ENCODE measurements around the gene SORBS1.

SORBS1 gene

GRCh38 chr10:95458871-95459270 is 102.3 kb downstream of the SORBS1 start:
- H3K4me1 ChIP-seq (ENCODE audit: control insufficient read depth, insufficient read depth, low read length, poor library complexity, severe bottlenecking) = peaks cover 28% of the 10 kb centered on the region
- no peaks in the 10 kb centered on the region for H3K9me3 ChIP-seq (ENCODE audit: control insufficient read depth, low read length)
- 80% methylated on average over 1 of the region's 1 CpG; no CpG with 5 or more reads in 1 of the 2 experiments for WGBS, 2 experiments (ENCODE audit: insufficient coverage in 2 of 2)
- H3K4me3 ChIP-seq (ENCODE audit: extremely low read depth, insufficient read depth, low read length, poor library complexity, severe bottlenecking) = no peak overlapping the region
- H3K36me3 ChIP-seq (ENCODE audit: control insufficient read depth, insufficient read depth, low read length) = no peaks in the 10 kb centered on the region
- peak overlapping the region; percentile 50 for H3K27ac ChIP-seq (ENCODE audit: low read depth, low read length, severe bottlenecking)

- WGBS, 2 experiments (ENCODE audit: insufficient coverage in 2 of 2) = no CpG with 5 or more reads among the region's 2 CpGs
- Histone ChIP-seq H3K4me1 (ENCODE audit: control insufficient read depth, insufficient read depth, low read length, poor library complexity, severe bottlenecking) (peaks cover 22% of the 10 kb centered on the region), H3K9me3 (ENCODE audit: control insufficient read depth, low read length) (no peaks in the 10 kb centered on the region), H3K27ac (ENCODE audit: low read depth, low read length, severe bottlenecking) (peak overlapping the region; percentile 47), H3K4me3 (ENCODE audit: extremely low read depth, insufficient read depth, low read length, poor library complexity, severe bottlenecking) (no peak overlapping the region), H3K36me3 (ENCODE audit: control insufficient read depth, insufficient read depth, low read length) (no peaks in the 10 kb centered on the region)
Observed at GRCh38 chr10:95458014-95458413, 103.2 kb downstream of the SORBS1 start.

GRCh38 chr10:95457319-95457886 is 103.8 kb downstream of the SORBS1 start:
- Histone ChIP-seq H3K36me3 (ENCODE audit: control insufficient read depth, insufficient read depth, low read length) (no peaks in the 10 kb centered on the region), H3K4me3 (ENCODE audit: extremely low read depth, insufficient read depth, low read length, poor library complexity, severe bottlenecking) (no peak overlapping the region), H3K27ac (ENCODE audit: low read depth, low read length, severe bottlenecking) (peak overlapping the region; percentile 47), H3K4me1 (ENCODE audit: control insufficient read depth, insufficient read depth, low read length, poor library complexity, severe bottlenecking) (peaks cover 22% of the 10 kb centered on the region), H3K9me3 (ENCODE audit: control insufficient read depth, low read length) (no peaks in the 10 kb centered on the region)
- WGBS, 2 experiments (ENCODE audit: insufficient coverage in 2 of 2) = 86 to 100% methylated on average over 1 to 2 of the region's 5 CpGs

- Histone ChIP-seq H3K36me3 (ENCODE audit: control insufficient read depth, insufficient read depth, low read length) (no peaks in the 10 kb centered on the region), H3K27ac (ENCODE audit: low read depth, low read length, severe bottlenecking) (no peak overlapping the region), H3K4me3 (ENCODE audit: extremely low read depth, insufficient read depth, low read length, poor library complexity, severe bottlenecking) (no peak overlapping the region), H3K9me3 (ENCODE audit: control insufficient read depth, low read length) (no peaks in the 10 kb centered on the region), H3K4me1 (ENCODE audit: control insufficient read depth, insufficient read depth, low read length, poor library complexity, severe bottlenecking) (peaks cover 24% of the 10 kb centered on the region)
- no CpG with 5 or more reads among the region's 2 CpGs for WGBS, 2 experiments (ENCODE audit: insufficient coverage in 2 of 2)
Observed at GRCh38 chr10:95456516-95456915, 104.7 kb downstream of the SORBS1 start.

- no peaks in the 10 kb centered on the region for H3K9me3 ChIP-seq (ENCODE audit: control insufficient read depth, low read length)
- peaks cover 29% of the 10 kb centered on the region for H3K4me1 ChIP-seq (ENCODE audit: control insufficient read depth, insufficient read depth, low read length, poor library complexity, severe bottlenecking)
- H3K36me3 ChIP-seq (ENCODE audit: control insufficient read depth, insufficient read depth, low read length) = no peaks in the 10 kb centered on the region
- WGBS, 2 experiments (ENCODE audit: insufficient coverage in 2 of 2) = 97 to 100% methylated on average over 1 to 3 of the region's 4 CpGs
- no peak overlapping the region for H3K27ac ChIP-seq (ENCODE audit: low read depth, low read length, severe bottlenecking)
- H3K4me3 ChIP-seq (ENCODE audit: extremely low read depth, insufficient read depth, low read length, poor library complexity, severe bottlenecking) = no peak overlapping the region
Observed at GRCh38 chr10:95454940-95455339, 106.2 kb downstream of the SORBS1 start.

- H3K36me3 ChIP-seq (ENCODE audit: control insufficient read depth, insufficient read depth, low read length) = no peaks in the 10 kb centered on the region
- no peaks in the 10 kb centered on the region for H3K9me3 ChIP-seq (ENCODE audit: control insufficient read depth, low read length)
Observed at GRCh38 chr10:95454356-95454755, 106.8 kb downstream of the SORBS1 start.

GRCh38 chr10:95451568-95452524 is 109.3 kb downstream of the SORBS1 start:
- no peak overlapping the region for H3K4me3 ChIP-seq (ENCODE audit: extremely low read depth, insufficient read depth, low read length, poor library complexity, severe bottlenecking)
- 67 to 78% methylated on average over 3 to 4 of the region's 4 CpGs for WGBS, 2 experiments (ENCODE audit: insufficient coverage in 2 of 2)
- H3K27ac ChIP-seq (ENCODE audit: low read depth, low read length, severe bottlenecking) = peak overlapping the region; percentile 83
- H3K9me3 ChIP-seq (ENCODE audit: control insufficient read depth, low read length) = no peaks in the 10 kb centered on the region
- no peaks in the 10 kb centered on the region for H3K36me3 ChIP-seq (ENCODE audit: control insufficient read depth, insufficient read depth, low read length)
- H3K4me1 ChIP-seq (ENCODE audit: control insufficient read depth, insufficient read depth, low read length, poor library complexity, severe bottlenecking) = peaks cover 12% of the 10 kb centered on the region

More at GRCh38 chr10:95454356-95454755, 106.8 kb downstream of the SORBS1 start:
- H3K4me3 ChIP-seq (ENCODE audit: extremely low read depth, insufficient read depth, low read length, poor library complexity, severe bottlenecking) = no peak overlapping the region
- H3K27ac ChIP-seq (ENCODE audit: low read depth, low read length, severe bottlenecking) = no peak overlapping the region
- H3K4me1 ChIP-seq (ENCODE audit: control insufficient read depth, insufficient read depth, low read length, poor library complexity, severe bottlenecking) = peaks cover 23% of the 10 kb centered on the region
- 81 to 84% methylated on average over 3 of the region's 3 CpGs for WGBS, 2 experiments (ENCODE audit: insufficient coverage in 2 of 2)

- 83 to 98% methylated on average over 4 to 5 of the region's 5 CpGs for WGBS, 2 experiments (ENCODE audit: insufficient coverage in 2 of 2)
- Histone ChIP-seq H3K4me1 (ENCODE audit: control insufficient read depth, insufficient read depth, low read length, poor library complexity, severe bottlenecking) (peaks cover 12% of the 10 kb centered on the region), H3K4me3 (ENCODE audit: extremely low read depth, insufficient read depth, low read length, poor library complexity, severe bottlenecking) (no peak overlapping the region), H3K36me3 (ENCODE audit: control insufficient read depth, insufficient read depth, low read length) (no peaks in the 10 kb centered on the region), H3K27ac (ENCODE audit: low read depth, low read length, severe bottlenecking) (peak overlapping the region; percentile 83), H3K9me3 (ENCODE audit: control insufficient read depth, low read length) (no peaks in the 10 kb centered on the region)
Observed at GRCh38 chr10:95451150-95451549, 110.0 kb downstream of the SORBS1 start.

GRCh38 chr10:95450188-95450587 is 111.0 kb downstream of the SORBS1 start:
- Histone ChIP-seq H3K4me1 (ENCODE audit: control insufficient read depth, insufficient read depth, low read length, poor library complexity, severe bottlenecking) (peaks cover 17% of the 10 kb centered on the region), H3K4me3 (ENCODE audit: extremely low read depth, insufficient read depth, low read length, poor library complexity, severe bottlenecking) (no peak overlapping the region), H3K27ac (ENCODE audit: low read depth, low read length, severe bottlenecking) (no peak overlapping the region), H3K36me3 (ENCODE audit: control insufficient read depth, insufficient read depth, low read length) (no peaks in the 10 kb centered on the region), H3K9me3 (ENCODE audit: control insufficient read depth, low read length) (no peaks in the 10 kb centered on the region)
- WGBS, 2 experiments (ENCODE audit: insufficient coverage in 2 of 2) = 89 to 100% methylated on average over 2 of the region's 4 CpGs

GRCh38 chr10:95447685-95448084 is 113.5 kb downstream of the SORBS1 start:
- no peaks in the 10 kb centered on the region for H3K36me3 ChIP-seq (ENCODE audit: control insufficient read depth, insufficient read depth, low read length)
- no peaks in the 10 kb centered on the region for H3K9me3 ChIP-seq (ENCODE audit: control insufficient read depth, low read length)
- WGBS, 2 experiments (ENCODE audit: insufficient coverage in 2 of 2) = 92 to 100% methylated on average over 3 to 4 of the region's 6 CpGs
- peaks cover 18% of the 10 kb centered on the region for H3K4me1 ChIP-seq (ENCODE audit: control insufficient read depth, insufficient read depth, low read length, poor library complexity, severe bottlenecking)
- H3K4me3 ChIP-seq (ENCODE audit: extremely low read depth, insufficient read depth, low read length, poor library complexity, severe bottlenecking) = no peak overlapping the region
- no peak overlapping the region for H3K27ac ChIP-seq (ENCODE audit: low read depth, low read length, severe bottlenecking)
